Raji (cell line): ENCODE measurements around the gene AFF3.

Experiments
- POLR2A ChIP-seq: IDR thresholded peaks from 2 replicates; pipeline ENCODE4 v1.6.1; 2011; ENCODE audit warnings: low read depth, low read length, control low read depth; ENCODE audit not compliant: insufficient read depth

AFF3 gene

DNA sequence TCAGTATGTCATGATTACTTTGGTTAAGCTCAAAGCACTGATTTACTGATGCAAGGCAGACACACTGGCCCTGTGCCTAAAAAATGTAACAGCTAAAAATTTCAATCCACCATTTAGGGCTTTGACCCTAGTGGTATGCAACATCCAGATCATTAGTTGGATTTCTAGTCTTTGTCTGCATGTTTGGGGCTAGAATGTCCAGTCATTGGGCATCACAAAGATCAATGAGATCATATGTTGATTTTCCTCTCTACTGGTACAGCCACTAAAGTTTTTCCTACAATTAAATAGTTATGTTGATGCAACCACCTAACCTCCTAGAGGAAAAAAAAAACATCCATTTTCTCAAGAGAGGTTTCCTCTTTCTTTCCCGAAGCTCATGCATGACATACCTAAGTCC is 599.1 kb downstream of the AFF3 start:
- TF ChIP-seq POLR2A = no peak

DNA sequence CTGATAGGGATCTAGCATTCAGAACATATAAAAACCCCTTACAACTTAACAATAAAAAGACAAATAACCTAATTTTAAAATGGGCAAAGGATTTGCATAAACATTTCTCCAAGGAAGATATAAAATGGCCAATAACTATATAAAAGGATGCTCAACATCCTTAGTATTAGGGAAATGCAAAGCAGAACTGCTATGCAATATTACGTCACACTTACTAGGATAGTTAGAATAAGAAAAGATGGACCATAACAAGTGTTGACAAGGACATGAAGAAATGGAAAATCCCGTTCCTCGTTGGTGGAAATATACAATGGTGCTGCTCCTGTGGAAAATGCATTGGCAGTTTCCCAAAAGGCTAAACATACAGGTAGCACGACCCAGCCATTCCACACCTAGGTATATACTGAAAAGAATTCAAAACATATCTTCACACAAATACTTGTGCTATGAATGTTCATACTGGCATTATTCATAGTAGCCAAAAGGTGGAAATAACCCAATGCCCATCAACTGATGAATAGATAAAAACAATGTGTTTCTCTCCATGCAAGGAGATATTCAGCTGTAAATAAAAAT is 604.4 kb downstream of the AFF3 start:
- no peak for TF ChIP-seq POLR2A

DNA sequence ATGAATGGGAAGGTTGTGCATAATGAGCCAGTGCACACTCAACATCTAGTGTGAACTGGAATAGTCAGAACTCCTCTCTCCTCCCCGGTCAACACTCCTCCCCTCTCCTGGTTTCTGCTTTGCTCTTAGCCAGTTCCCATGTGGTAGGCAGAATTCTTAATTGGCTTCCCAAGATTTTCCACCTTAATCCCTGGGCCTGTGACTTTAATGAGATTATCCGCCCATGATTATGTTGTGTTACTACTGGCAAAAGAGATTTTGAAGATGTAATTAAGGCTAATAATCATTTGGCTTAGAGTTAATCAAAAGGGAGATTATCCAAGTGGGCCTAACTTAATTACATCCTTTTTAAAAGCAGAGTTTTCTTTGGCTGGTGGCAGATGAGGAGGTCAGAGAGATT is 618.3 kb downstream of the AFF3 start:
- TF ChIP-seq POLR2A = no peak

DNA sequence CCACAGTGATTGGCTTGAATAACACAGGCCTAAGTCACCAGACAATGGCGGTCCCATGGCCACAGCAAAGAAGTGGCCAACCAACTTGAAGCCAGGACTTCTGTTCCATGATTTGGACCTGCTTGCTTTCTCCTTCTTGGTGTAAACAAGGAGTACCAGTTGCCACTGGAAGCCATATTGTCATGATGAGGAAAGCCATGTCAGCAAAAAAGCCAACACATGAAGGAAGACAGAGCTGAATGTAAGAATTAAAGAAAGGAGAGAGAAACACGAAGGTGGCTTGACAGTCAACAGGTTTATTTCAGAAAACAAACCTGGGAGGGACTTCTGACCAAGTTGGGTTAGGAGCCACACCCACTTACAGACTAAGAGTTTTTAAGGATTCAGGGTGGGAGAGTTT is 620.2 kb downstream of the AFF3 start:
- no peak for TF ChIP-seq POLR2A

DNA sequence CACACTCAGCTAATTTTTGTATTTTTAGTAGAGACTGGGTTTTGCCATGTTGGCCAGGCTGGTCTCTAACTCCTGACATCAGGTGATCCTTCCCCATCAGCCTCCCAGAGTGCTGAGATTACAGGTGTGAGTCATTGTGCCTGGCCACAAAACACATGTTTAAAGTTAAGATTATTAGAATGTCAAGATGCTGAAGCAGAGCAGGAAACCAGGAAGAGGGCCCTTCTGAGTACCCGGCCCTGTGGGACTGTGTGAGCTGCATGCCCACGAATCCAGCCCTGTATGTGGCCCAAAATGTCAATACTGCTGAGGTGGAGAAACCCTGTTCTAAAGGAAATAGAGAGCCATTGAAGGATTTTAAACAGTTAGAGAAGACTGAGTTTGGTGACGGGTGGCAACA is 621.6 kb downstream of the AFF3 start:
- TF ChIP-seq POLR2A = no peak

DNA sequence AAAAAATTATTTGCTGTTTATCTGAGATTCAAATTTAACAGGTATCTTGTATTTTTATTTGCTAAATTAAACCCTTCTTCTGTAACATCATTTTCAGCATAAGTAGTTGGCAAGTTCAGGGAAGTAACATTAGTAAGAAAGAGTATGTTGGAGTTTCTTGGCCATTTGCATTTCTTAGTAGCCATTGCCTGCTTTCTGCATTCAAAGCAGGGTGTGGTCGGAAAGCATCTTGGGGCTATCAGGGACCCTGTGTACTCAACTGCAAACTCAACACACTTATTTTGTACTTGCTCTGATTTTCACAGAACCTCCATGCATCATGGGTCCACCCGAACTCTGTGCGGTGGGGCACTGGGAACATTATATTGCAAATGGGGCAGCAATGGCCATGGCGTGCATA is 622.2 kb downstream of the AFF3 start:
- TF ChIP-seq POLR2A = no peak

DNA sequence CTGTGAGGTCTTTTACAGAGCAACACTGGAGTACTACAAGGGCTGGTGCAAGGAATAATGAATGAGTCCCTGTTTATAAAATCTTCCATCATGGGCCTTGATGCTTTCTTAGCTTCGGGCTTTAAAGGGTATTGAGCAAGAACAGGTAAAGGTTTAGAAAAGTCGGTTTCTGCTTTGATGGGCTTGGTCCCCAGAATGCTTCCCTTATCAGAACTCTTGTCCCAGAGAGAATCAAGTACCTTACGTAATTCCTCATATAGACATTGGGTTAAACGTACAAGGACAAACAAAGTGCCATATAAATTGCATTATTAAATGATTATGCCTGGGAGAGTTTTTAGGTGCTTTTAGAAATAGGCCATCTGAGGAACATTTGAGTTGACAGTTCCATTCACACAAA is 628.0 kb downstream of the AFF3 start:
- no peak for TF ChIP-seq POLR2A

DNA sequence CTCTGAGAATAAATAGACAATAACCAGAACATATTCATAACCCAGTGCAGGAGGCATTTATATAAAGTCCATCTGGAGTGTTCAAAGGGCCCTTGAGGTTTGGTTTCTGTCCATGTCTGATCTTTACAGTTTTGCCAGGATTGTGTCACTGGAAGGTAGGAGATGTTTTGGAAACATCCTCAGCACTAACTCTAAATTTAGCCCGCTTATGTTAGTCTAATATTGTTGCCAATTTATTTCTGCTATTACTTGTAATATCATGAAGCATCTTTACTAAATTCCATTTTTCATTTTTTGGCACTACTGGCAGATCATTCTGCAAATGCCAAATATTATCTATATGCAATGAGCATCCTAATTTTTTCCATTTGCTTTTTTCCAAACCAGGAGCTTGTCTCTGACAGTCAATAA is 630.2 kb downstream of the AFF3 start:
- TF ChIP-seq POLR2A = no peak

DNA sequence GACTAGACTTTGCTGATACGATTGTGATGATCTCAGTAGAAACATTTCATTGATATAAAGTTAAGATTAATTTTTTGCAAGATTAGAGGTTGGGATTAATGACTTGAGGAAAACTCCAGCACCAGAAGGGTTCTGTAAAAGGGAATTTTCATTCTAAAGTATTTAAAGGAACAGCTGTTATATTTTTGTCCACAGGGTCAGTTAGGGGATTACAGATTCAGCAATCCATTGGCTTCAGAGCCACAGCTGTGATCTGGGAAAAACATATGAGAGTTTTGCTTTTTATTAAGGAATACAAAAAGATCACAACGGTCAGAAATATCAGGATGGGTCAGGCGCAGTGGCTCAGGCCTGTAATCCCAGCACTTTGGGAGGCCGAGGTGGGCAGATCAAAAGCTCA is 633.0 kb downstream of the AFF3 start:
- TF ChIP-seq POLR2A = no peak

DNA sequence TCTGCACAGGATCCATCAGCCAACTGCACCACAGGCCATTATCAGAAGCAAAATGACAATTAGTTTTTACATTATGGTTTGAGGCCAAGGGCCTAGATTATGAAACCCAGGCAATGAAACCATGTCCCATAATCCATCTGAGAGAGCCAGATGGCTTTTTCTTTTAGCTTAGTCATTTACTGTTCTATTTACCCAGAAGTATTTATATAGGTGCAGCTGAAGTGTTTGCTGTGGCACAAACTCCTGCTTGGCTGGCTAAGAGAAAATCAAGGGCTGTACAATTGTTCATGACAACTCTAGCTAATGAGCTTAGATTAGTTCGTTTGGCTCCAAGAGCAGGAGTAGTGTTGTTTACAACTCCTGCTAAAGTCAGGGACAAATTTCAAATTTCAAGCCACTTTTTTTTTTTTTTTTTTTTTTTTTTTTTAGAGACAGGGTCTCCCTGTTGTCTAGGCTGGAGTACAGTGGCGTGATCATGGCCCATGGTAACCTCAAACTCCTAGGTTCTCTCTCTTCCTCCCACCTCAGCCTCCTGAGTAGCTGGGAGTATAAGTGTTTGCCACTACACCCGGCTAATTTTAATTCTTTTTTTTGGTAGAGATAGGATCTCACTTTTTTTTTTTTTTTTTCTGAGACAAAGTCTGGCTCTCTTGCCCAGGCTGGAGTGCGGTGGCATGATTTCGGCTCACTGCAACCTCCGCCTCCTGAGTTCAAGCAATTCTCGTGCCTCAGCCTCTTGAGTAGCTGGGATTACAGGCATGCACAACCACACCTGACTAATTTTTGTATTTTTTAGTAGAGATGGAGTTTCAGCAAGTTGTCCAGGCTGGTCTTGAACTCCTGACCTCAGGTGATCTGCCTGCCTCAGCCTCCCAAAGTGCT is 634.2 kb downstream of the AFF3 start:
- no peak for TF ChIP-seq POLR2A

DNA sequence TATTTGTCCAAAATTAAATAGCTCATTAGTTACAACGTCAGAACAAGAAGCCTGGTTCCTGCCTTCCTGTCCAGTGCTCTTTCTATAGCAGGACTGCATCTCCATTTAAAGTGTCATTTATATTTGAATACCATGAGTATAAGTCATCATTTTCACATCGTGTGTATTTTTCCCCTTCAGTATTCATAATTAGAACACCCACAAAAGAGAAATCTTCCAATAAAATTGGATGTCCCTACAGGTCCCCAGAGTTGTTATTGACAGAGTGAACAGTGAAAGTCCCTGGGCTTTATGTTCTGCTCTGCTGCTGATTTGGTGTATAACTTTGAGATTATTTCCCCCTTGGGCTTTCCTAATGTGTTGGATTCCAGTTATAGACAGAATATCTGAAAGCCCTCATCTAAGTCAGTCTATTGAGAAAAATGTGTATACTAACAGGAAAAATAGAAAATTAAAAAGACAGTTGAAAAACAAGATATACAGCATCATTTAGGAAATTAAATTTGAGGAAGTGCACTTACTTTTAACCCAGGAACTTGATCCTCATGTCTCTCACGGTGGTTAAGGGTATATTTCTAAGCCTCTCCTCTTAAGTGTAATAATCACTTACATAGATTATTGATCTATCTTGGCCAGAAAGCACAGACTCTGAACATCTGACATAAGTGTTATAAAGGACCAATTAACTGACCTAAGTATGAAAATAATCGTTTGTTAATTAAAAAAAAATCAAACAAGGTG is 637.4 kb downstream of the AFF3 start:
- no peak for TF ChIP-seq POLR2A

DNA sequence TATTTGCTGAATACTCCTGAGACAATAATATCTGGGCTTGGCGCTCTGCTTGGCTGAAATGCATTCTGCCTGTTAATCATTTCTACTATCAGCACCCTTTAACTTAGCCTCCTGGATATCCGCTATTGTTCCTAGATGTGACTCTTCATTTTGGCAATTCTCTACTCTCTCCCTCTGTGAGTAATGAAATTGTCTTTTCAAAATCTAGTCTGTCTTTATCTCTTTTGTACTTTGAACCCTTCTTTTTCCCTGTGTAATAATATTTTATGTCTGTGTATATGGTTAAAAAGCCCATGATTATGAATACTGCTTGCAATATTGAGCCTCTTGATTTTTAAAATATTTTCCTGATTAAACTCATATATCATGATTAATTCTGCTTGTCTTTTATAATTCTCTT is 646.4 kb downstream of the AFF3 start:
- TF ChIP-seq POLR2A = no peak
